Astrocyte (in vitro differentiated cells and primary cell): Measurements from ENCODE around the gene ITFG2. TPM values are rescaled to one million over a fixed set of nuclear protein-coding genes. Genes with fewer than 3 reads are reported as not detected.

Experiments
- DNase-seq: peaks from one replicate; pipeline ENCODE4 v3.0.0-alpha.2; 2010; ENCODE audit warnings: low read depth
- FAIRE-seq: peaks from 2 replicates; lab custom pipeline; 2011; peaks lifted over from hg19 to GRCh38; lab: Jason Lieb, UNC
- H2AFZ ChIP-seq: 2 replicates; pipeline ENCODE4 v1.6.0; 2012; ENCODE audit warnings: low read depth, low read length, inconsistent platforms
- H3K27ac ChIP-seq: 2 replicates; pipeline ENCODE4 v1.5.1; 2011; ENCODE audit warnings: low read depth, low read length, inconsistent platforms
- H3K27me3 ChIP-seq: 2 replicates; pipeline ENCODE4 v1.6.0; 2011; ENCODE audit warnings: low read length, inconsistent platforms; ENCODE audit not compliant: insufficient read depth
- H3K36me3 ChIP-seq: 2 replicates; pipeline ENCODE4 v1.5.1; 2011; ENCODE audit warnings: low read length, inconsistent platforms; ENCODE audit not compliant: insufficient read depth
- H3K4me1 ChIP-seq: 2 replicates; pipeline ENCODE4 v1.5.1; 2011; ENCODE audit warnings: low read length, inconsistent platforms; ENCODE audit not compliant: insufficient read depth
- H3K4me2 ChIP-seq: 2 replicates; pipeline ENCODE4 v1.6.0; 2012; ENCODE audit warnings: low read length, inconsistent platforms
- H3K4me3 ChIP-seq: 2 replicates; pipeline ENCODE4 v1.5.1; 2011; ENCODE audit warnings: low read depth, mild to moderate bottlenecking, low read length, inconsistent platforms; ENCODE audit not compliant: insufficient read depth
- H3K79me2 ChIP-seq: 2 replicates; pipeline ENCODE4 v1.6.0; 2012; ENCODE audit warnings: mild to moderate bottlenecking, low read length, inconsistent platforms; ENCODE audit not compliant: insufficient read depth
- H3K9ac ChIP-seq: 2 replicates; pipeline ENCODE4 v1.6.0; 2012; ENCODE audit warnings: mild to moderate bottlenecking, low read length, inconsistent platforms
- H3K9me3 ChIP-seq: 2 replicates; pipeline ENCODE4 v1.5.1; 2012; ENCODE audit warnings: low read depth, mild to moderate bottlenecking, low read length, inconsistent platforms; ENCODE audit not compliant: insufficient read depth
- H4K20me1 ChIP-seq: 2 replicates; pipeline ENCODE4 v1.6.0; 2012; ENCODE audit warnings: low read length, inconsistent platforms; ENCODE audit not compliant: insufficient read depth
- H3K27ac Mint-ChIP-seq: one replicate; pipeline ENCODE4 v1.8.0; 2021; ENCODE audit warnings: mild to moderate bottlenecking, mixed read lengths; ENCODE audit not compliant: unreplicated experiment
- H3K27me3 Mint-ChIP-seq: one replicate; pipeline ENCODE4 v1.8.0; 2021; ENCODE audit warnings: low read depth, mixed read lengths; ENCODE audit not compliant: unreplicated experiment
- H3K36me3 Mint-ChIP-seq: one replicate; pipeline ENCODE4 v1.8.0; 2021; ENCODE audit warnings: low read depth, mixed read lengths; ENCODE audit not compliant: unreplicated experiment
- H3K4me1 Mint-ChIP-seq: one replicate; pipeline ENCODE4 v1.8.0; 2021; ENCODE audit warnings: low read depth, mixed read lengths; ENCODE audit not compliant: unreplicated experiment
- H3K4me3 Mint-ChIP-seq: one replicate; pipeline ENCODE4 v1.8.0; 2021; ENCODE audit warnings: mild to moderate bottlenecking, moderate library complexity, mixed read lengths; ENCODE audit not compliant: unreplicated experiment
- H3K9me3 Mint-ChIP-seq: one replicate; pipeline ENCODE4 v1.8.0; 2021; ENCODE audit warnings: mild to moderate bottlenecking, mixed read lengths; ENCODE audit not compliant: unreplicated experiment
- CTCF ChIP-seq: IDR thresholded peaks from 2 replicates; pipeline ENCODE4 v1.5.1; 2011; ENCODE audit warnings: low read depth, mild to moderate bottlenecking, inconsistent platforms, low read length, moderate library complexity; ENCODE audit not compliant: insufficient read depth
- EZH2 ChIP-seq: IDR thresholded peaks from 2 replicates; pipeline ENCODE4 v1.6.1; 2012; ENCODE audit warnings: mild to moderate bottlenecking, low read length, inconsistent platforms; ENCODE audit not compliant: insufficient read depth
- total RNA-seq: library from RNA; stranded (reverse); gene quantifications from 2 replicates; pipeline ENCODE4 v1.2.1, GENCODE V29; 2021

The ITFG2 gene
- total RNA-seq, 1 donor from 2014 or later, result 20.2 TPM

GRCh38 chr12:2793561-2793960 is 18.9 kb upstream of the ITFG2 start:
- no peak overlapping the region for H3K27ac Mint-ChIP-seq
- H3K27me3 Mint-ChIP-seq, result peaks cover 17% of the 10 kb centered on the region
- Histone ChIP-seq H3K79me2 (peaks cover 27% of the 10 kb centered on the region), H3K4me3 (no peak overlapping the region), H3K27me3 (peaks cover 13% of the 10 kb centered on the region), H3K4me2 (no peak overlapping the region), H3K9me3 (no peaks in the 10 kb centered on the region), H2AFZ (no peak overlapping the region), H3K36me3 (peaks cover 9% of the 10 kb centered on the region), H3K4me1 (peaks cover 12% of the 10 kb centered on the region), H4K20me1 (peaks cover 27% of the 10 kb centered on the region), H3K27ac (no peak overlapping the region), H3K9ac (no peak overlapping the region)
- no peaks in the 10 kb centered on the region for H3K9me3 Mint-ChIP-seq
- DNase-seq (no peak), FAIRE-seq (no peak)
- peak overlapping the region; percentile 73 for H3K4me3 Mint-ChIP-seq
- H3K36me3 Mint-ChIP-seq, result peaks cover 6% of the 10 kb centered on the region
- H3K4me1 Mint-ChIP-seq, result peaks cover 2% of the 10 kb centered on the region
- TF ChIP-seq EZH2, result no peak
- TF ChIP-seq CTCF, result no peak

- Mint-ChIP-seq H3K4me3 (peak overlapping the region; percentile 85), H3K27ac (peak overlapping the region; percentile 58), H3K27me3 (peaks cover 13% of the 10 kb centered on the region), H3K36me3 (peaks cover 6% of the 10 kb centered on the region), H3K9me3 (no peaks in the 10 kb centered on the region), H3K4me1 (peaks cover 2% of the 10 kb centered on the region)
- no peak for TF ChIP-seq EZH2
- no peak for TF ChIP-seq CTCF
- H3K9me3 ChIP-seq, result no peaks in the 10 kb centered on the region
- H2AFZ ChIP-seq, result peak overlapping the region; percentile 92
- peaks cover 12% of the 10 kb centered on the region for H3K4me1 ChIP-seq
- H3K27ac ChIP-seq, result no peak overlapping the region
- FAIRE-seq (no peak), DNase-seq (peak; percentile 24)
- H3K4me2 ChIP-seq, result peak overlapping the region; percentile 93
- peaks cover 27% of the 10 kb centered on the region for H3K79me2 ChIP-seq
- peaks cover 34% of the 10 kb centered on the region for H4K20me1 ChIP-seq
- peak overlapping the region; percentile 74 for H3K4me3 ChIP-seq
- H3K9ac ChIP-seq, result peak overlapping the region; percentile 80
- H3K27me3 ChIP-seq, result peaks cover 7% of the 10 kb centered on the region
- peaks cover 16% of the 10 kb centered on the region for H3K36me3 ChIP-seq
Observed at GRCh38 chr12:2794191-2794735, 18.2 kb upstream of the ITFG2 start.

- H3K4me2 ChIP-seq, result peak within 1 kb of the TSS; percentile 93
- FAIRE-seq (no peak), DNase-seq (peak; percentile 69)
- Mint-ChIP-seq H3K27ac (peak within 1 kb of the TSS; percentile 58), H3K9me3 (no peaks in the 10 kb centered on the region), H3K36me3 (peaks cover 6% of the 10 kb centered on the region), H3K27me3 (peaks cover 11% of the 10 kb centered on the region), H3K4me3 (peak within 1 kb of the TSS; percentile 94), H3K4me1 (peaks cover 2% of the 10 kb centered on the region)
- no peaks in the 10 kb centered on the region for H3K9me3 ChIP-seq
- peaks cover 21% of the 10 kb centered on the region for H3K36me3 ChIP-seq
- TF ChIP-seq CTCF (no peak), EZH2 (no peak)
- peak within 1 kb of the TSS; percentile 41 for H3K27ac ChIP-seq
- H4K20me1 ChIP-seq, result peaks cover 35% of the 10 kb centered on the region
- peaks cover 27% of the 10 kb centered on the region for H3K79me2 ChIP-seq
- peaks cover 5% of the 10 kb centered on the region for H3K27me3 ChIP-seq
- peak within 1 kb of the TSS; percentile 80 for H3K9ac ChIP-seq
- H3K4me3 ChIP-seq, result peak within 1 kb of the TSS; percentile 74
- H3K4me1 ChIP-seq, result peaks cover 12% of the 10 kb centered on the region
- H2AFZ ChIP-seq, result peak within 1 kb of the TSS; percentile 92
Observed at GRCh38 chr12:2794736-2795289, 17.7 kb upstream of the ITFG2 start, which contains the start of gene FKBP4. Gene FKBP4, plus strand, starts transcription at chr12:2794970. Its CDS starts 170 bp downstream, at chr12:2795140.
